ENCODE results near the gene IGF2BP2.

GRCh38 chr3:185685231-185686035 is 139.4 kb downstream of the IGF2BP2 start:
- TF ChIP-seq, protein P1, sequence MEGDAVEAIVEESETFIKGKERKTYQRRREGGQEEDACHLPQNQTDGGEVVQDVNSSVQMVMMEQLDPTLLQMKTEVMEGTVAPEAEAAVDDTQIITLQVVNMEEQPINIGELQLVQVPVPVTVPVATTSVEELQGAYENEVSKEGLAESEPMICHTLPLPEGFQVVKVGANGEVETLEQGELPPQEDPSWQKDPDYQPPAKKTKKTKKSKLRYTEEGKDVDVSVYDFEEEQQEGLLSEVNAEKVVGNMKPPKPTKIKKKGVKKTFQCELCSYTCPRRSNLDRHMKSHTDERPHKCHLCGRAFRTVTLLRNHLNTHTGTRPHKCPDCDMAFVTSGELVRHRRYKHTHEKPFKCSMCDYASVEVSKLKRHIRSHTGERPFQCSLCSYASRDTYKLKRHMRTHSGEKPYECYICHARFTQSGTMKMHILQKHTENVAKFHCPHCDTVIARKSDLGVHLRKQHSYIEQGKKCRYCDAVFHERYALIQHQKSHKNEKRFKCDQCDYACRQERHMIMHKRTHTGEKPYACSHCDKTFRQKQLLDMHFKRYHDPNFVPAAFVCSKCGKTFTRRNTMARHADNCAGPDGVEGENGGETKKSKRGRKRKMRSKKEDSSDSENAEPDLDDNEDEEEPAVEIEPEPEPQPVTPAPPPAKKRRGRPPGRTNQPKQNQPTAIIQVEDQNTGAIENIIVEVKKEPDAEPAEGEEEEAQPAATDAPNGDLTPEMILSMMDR (IDR thresholded peaks at IDR 0.05): no peak
- TF ChIP-seq POLR2A (IDR thresholded peaks at IDR 0.05): no peak
